Measurements from ENCODE around the gene RIOK1. TPM values are rescaled to one million over a fixed set of nuclear protein-coding genes. Genes with fewer than 3 reads are reported as not detected.

Gene RIOK1
- total and polyA plus RNA-seq, 8 donors = 8.7 to 105 (median 13.1) TPM

- no peak for DNase-seq
- WGBS, 5 donors = 86 to 93% (median 88%) methylated on average over 3 of the region's 3 CpGs
- intact Hi-C loops (cut with DNase I; ENCODE audit: low total_unique reads) = no loop called here
- Histone ChIP-seq H3K27ac (no peak overlapping the region), H3K36me3 (peaks cover 18 to 100% (median 100%) of the 10 kb centered on the region in 4 donors), H3K9me3 (no peaks in the 10 kb centered on the region), H3K27me3 (no peaks in the 10 kb centered on the region), H3K4me1 (no peaks in the 10 kb centered on the region), H3K4me3 (no peak overlapping the region)
- no peak for TF ChIP-seq POLR2AphosphoS5 (IDR thresholded peaks at IDR 0.05)
- TF ChIP-seq EP300 (IDR thresholded peaks at IDR 0.05) = no peak
- no peak for TF ChIP-seq CTCF (IDR thresholded peaks at IDR 0.05)
- no peak for TF ChIP-seq POLR2A (IDR thresholded peaks at IDR 0.05)
Observed at GRCh38 chr6:7401075-7401474, 11.5 kb downstream of the RIOK1 start.

- no peak overlapping the region for H3K27ac ChIP-seq
- H3K9me3 ChIP-seq = no peaks in the 10 kb centered on the region
- DNase-seq = no peak
- H3K36me3 ChIP-seq = peaks cover 28 to 100% (median 100%) of the 10 kb centered on the region in 4 donors
- no peak overlapping the region for H3K4me3 ChIP-seq
- 68 to 94% (median 88%) methylated on average over 1 of the region's 1 CpG for WGBS, 5 donors
- no peaks in the 10 kb centered on the region for H3K4me1 ChIP-seq
- intact Hi-C loops (cut with DNase I; ENCODE audit: low total_unique reads) = no loop called here
- H3K27me3 ChIP-seq = no peaks in the 10 kb centered on the region
- no peak for TF ChIP-seq CTCF (IDR thresholded peaks at IDR 0.05)
- TF ChIP-seq POLR2AphosphoS5 (IDR thresholded peaks at IDR 0.05) = no peak
- TF ChIP-seq POLR2A (IDR thresholded peaks at IDR 0.05) = no peak
- no peak for TF ChIP-seq EP300 (IDR thresholded peaks at IDR 0.05)
Observed at GRCh38 chr6:7402716-7403115, 13.1 kb downstream of the RIOK1 start.

GRCh38 chr6:7404546-7404945 lies 14.9 kb downstream of the RIOK1 start:
- Histone ChIP-seq H3K4me1 (no peaks in the 10 kb centered on the region), H3K27me3 (no peaks in the 10 kb centered on the region), H3K36me3 (peaks cover 32 to 100% (median 100%) of the 10 kb centered on the region in 4 donors), H3K9me3 (no peaks in the 10 kb centered on the region), H3K4me3 (no peak overlapping the region), H3K27ac (no peak overlapping the region)
- no peak for DNase-seq
- TF ChIP-seq EP300 (IDR thresholded peaks at IDR 0.05) (no peak), POLR2AphosphoS5 (IDR thresholded peaks at IDR 0.05) (no peak), CTCF (IDR thresholded peaks at IDR 0.05) (no peak), POLR2A (IDR thresholded peaks at IDR 0.05) (no peak)
- WGBS, 5 donors = 86 to 91% (median 89%) methylated on average over 5 of the region's 5 CpGs
- intact Hi-C loops (cut with DNase I; ENCODE audit: low total_unique reads) = no loop called here

DNA sequence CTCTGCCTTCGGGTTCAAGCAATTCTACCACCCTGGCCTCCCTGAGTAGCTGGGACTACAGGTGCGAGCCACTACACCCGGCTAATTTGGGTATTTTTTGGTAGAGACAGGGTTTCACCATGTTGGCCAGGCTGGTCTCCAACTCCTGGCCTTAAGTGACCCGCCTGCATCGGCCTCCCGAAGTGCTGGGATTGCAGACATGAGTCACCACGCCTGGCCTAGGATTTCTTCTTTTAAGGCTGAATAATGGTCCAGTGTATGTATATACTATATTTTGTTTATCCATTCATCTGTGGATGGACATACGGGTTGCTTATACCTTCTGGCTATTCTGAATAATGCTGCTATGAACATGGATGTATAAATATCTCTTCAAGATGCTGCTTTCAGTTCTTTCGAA lies 17.1 kb downstream of the RIOK1 start:
- no peak for DNase-seq
- no peak for TF ChIP-seq CTCF (IDR thresholded peaks at IDR 0.05)
- TF ChIP-seq POLR2AphosphoS5 (IDR thresholded peaks at IDR 0.05) = no peak
- no peak for TF ChIP-seq EP300 (IDR thresholded peaks at IDR 0.05)
- no peak for TF ChIP-seq POLR2A (IDR thresholded peaks at IDR 0.05)
- intact Hi-C loops (cut with DNase I; ENCODE audit: low total_unique reads) = no loop called here
- Histone ChIP-seq H3K36me3 (peaks cover 46 to 100% (median 100%) of the 10 kb centered on the region in 4 donors), H3K9me3 (no peaks in the 10 kb centered on the region), H3K27ac (no peak overlapping the region), H3K4me1 (no peaks in the 10 kb centered on the region), H3K4me3 (no peak overlapping the region), H3K27me3 (no peaks in the 10 kb centered on the region)
- WGBS, 5 donors = 86 to 97% (median 91%) methylated on average over 9 of the region's 9 CpGs

Measured in stomach (tissue), 9 donors.